Endothelial cell of umbilical vein (primary cell): ENCODE data around the gene CCDC6. TPM values are rescaled to one million over a fixed set of nuclear protein-coding genes. Genes with fewer than 3 reads are reported as not detected.

Source experiments
- BruUV-seq: library from RNA; stranded (reverse); fragments of 400-500 nt; replicated peaks from 2 replicates; lab custom pipeline; 2021; lab: Mats Ljungman, UMichigan
- CTCF ChIA-PET: fragments of 300-600, 350-600 bp; sonication (Branson Sonifier 250); formaldehyde crosslinking; loops from one replicate; lab custom pipeline; 2021; ENCODE audit warnings: antibody characterized with exemption, inconsistent platforms; lab: Charles Lee
- POLR2A ChIA-PET: fragments of 300-600, 350-600 bp; sonication (Branson Sonifier 250); formaldehyde crosslinking; loops from one replicate; lab custom pipeline; 2021; ENCODE audit warnings: antibody characterized with exemption, inconsistent platforms; lab: Charles Lee
- DNase-seq: peaks from one replicate; pipeline ENCODE4 v3.0.0-alpha.2; 2011; ENCODE audit warnings: low read depth, low spot score
- FAIRE-seq: peaks from 2 replicates; lab custom pipeline; 2011; peaks lifted over from hg19 to GRCh38; lab: Jason Lieb, UNC
- H2AFZ ChIP-seq: 2 replicates; pipeline ENCODE4 v1.6.0; 2012; ENCODE audit warnings: low read depth, low read length, control low read depth, inconsistent platforms
- H3K27ac ChIP-seq: 2 replicates; pipeline ENCODE4 v1.5.1; 2011; ENCODE audit warnings: low read depth, mild to moderate bottlenecking, control low read depth, low read length, moderate library complexity; ENCODE audit not compliant: insufficient read depth
- H3K27me3 ChIP-seq, 2 experiments: 2 replicates each; pipeline versions ENCODE4 v1.6.0 to v1.6.1; 2011; ENCODE audit warnings: low read length in 2 of 2, mixed read lengths in 1 of 2; ENCODE audit not compliant: control insufficient read depth in 2 of 2, insufficient read depth in 2 of 2
- H3K36me3 ChIP-seq, 2 experiments: 2 replicates in 1 of 2; 3 replicates in 1 of 2; pipeline ENCODE4 v1.5.1; 2011; ENCODE audit warnings: low read length in 2 of 2, mild to moderate bottlenecking in 1 of 2, moderate library complexity in 1 of 2; ENCODE audit not compliant: control insufficient read depth in 2 of 2, insufficient read depth in 2 of 2; ENCODE audit errors: extremely low read depth in 1 of 2
- H3K4me1 ChIP-seq: 3 replicates; pipeline ENCODE4 v1.5.1; 2011; ENCODE audit warnings: mild to moderate bottlenecking, low read length; ENCODE audit not compliant: control insufficient read depth, insufficient read depth; ENCODE audit errors: extremely low read depth
- H3K4me2 ChIP-seq: 2 replicates; pipeline ENCODE4 v1.6.1; 2011; ENCODE audit warnings: low read length, control low read depth, mixed read lengths; ENCODE audit not compliant: insufficient read depth
- H3K4me3 ChIP-seq, 3 experiments: fragments of 200-600 bp in 1 of 3; sonication (generic), shearing (Covaris generic) in 1 of 3; replicated peaks in 1 of 3; 2 replicates each; pipeline ENCODE4 v1.5.1; 2011 to 2016; ENCODE audit warnings: control low read depth in 3 of 3, low read length in 3 of 3, mild to moderate bottlenecking in 2 of 3, inconsistent platforms in 1 of 3, low read depth in 1 of 3, moderate library complexity in 1 of 3; ENCODE audit not compliant: insufficient read depth in 1 of 3
- H3K79me2 ChIP-seq: 2 replicates; pipeline ENCODE4 v1.6.0; 2012; ENCODE audit warnings: low read length, inconsistent platforms; ENCODE audit not compliant: control insufficient read depth, insufficient read depth
- H3K9ac ChIP-seq: replicated peaks from 2 replicates; pipeline ENCODE3; 2011; ENCODE audit warnings: low read length, control low read depth; ENCODE audit not compliant: insufficient read depth; ENCODE audit errors: extremely low read depth
- H3K9me1 ChIP-seq: replicated peaks from 3 replicates; pipeline ENCODE4 v1.6.0; 2011; ENCODE audit warnings: mild to moderate bottlenecking, low read length; ENCODE audit not compliant: control insufficient read depth, insufficient read depth; ENCODE audit errors: extremely low read depth
- H3K9me3 ChIP-seq: replicated peaks from 2 replicates; pipeline ENCODE4 v1.5.1; 2012; ENCODE audit warnings: low read length, inconsistent platforms; ENCODE audit not compliant: control insufficient read depth, insufficient read depth
- H4K20me1 ChIP-seq: replicated peaks from 2 replicates; pipeline ENCODE3; 2011; ENCODE audit warnings: mild to moderate bottlenecking, low read length; ENCODE audit not compliant: control insufficient read depth, insufficient read depth; ENCODE audit errors: extremely low read depth
- CTCF ChIP-seq, 2 donors: IDR thresholded peaks; 1 replicate in 1 of 2; 2 replicates in 1 of 2; pipeline ENCODE4 v1.5.1; 2011; ENCODE audit warnings: low read length in 2 of 2, mild to moderate bottlenecking in 2 of 2, moderate library complexity in 2 of 2, control low read depth in 1 of 2, inconsistent platforms in 1 of 2, low read depth in 1 of 2; ENCODE audit not compliant: insufficient read depth in 1 of 2; ENCODE audit errors: extremely low read depth in 1 of 2
- EZH2 ChIP-seq: IDR thresholded peaks from 2 replicates; pipeline ENCODE4 v1.6.1; 2012; ENCODE audit warnings: borderline replicate concordance, low read depth, mild to moderate bottlenecking, moderate library complexity, low read length, inconsistent platforms; ENCODE audit not compliant: severe bottlenecking
- FOS ChIP-seq: IDR thresholded peaks from 2 replicates; pipeline ENCODE4 v1.6.1; 2011; ENCODE audit warnings: mild to moderate bottlenecking, low read length, moderate library complexity, borderline replicate concordance; ENCODE audit not compliant: insufficient read depth
- GATA2 ChIP-seq: IDR thresholded peaks from 2 replicates; pipeline ENCODE4 v1.7.0; 2011; ENCODE audit warnings: low read depth, mild to moderate bottlenecking, moderate library complexity, mixed read lengths, low read length; ENCODE audit not compliant: insufficient read length, insufficient read depth
- JUN ChIP-seq: IDR thresholded peaks from 2 replicates; pipeline ENCODE4 v1.6.1; 2011; ENCODE audit warnings: borderline replicate concordance, low read depth; ENCODE audit not compliant: insufficient read length, insufficient read depth
- MAX ChIP-seq: IDR thresholded peaks from 2 replicates; pipeline ENCODE4 v1.6.1; 2011; ENCODE audit not compliant: insufficient read depth, insufficient read length
- MYC ChIP-seq: IDR thresholded peaks from one replicate; pipeline ENCODE4 v1.6.1; 2011; ENCODE audit warnings: mild to moderate bottlenecking, low read depth, low read length
- POLR2A ChIP-seq: IDR thresholded peaks from 2 replicates; pipeline ENCODE4 v1.6.1; 2012; ENCODE audit warnings: low read depth, mild to moderate bottlenecking, control low read depth, low read length
- POLR2AphosphoS5 ChIP-seq: IDR thresholded peaks from 2 replicates; pipeline ENCODE4 v1.6.1; 2012; ENCODE audit warnings: low read depth, mild to moderate bottlenecking, control low read depth, low read length, moderate library complexity; ENCODE audit not compliant: insufficient read depth
- dilution Hi-C: fragments of 300-500 bp; cut with MboI; formaldehyde crosslinking; loops from one replicate; pipeline ENCODE4 v1.15.0; 2019; ENCODE audit warnings: low sequenced_read_pairs; ENCODE audit not compliant: extremely low pct_ligation_motif_present
- intact Hi-C: fragments of 100-400 bp; cut with micrococcal nuclease; formaldehyde crosslinking; loops from one replicate; pipeline ENCODE4 v1.10.0; 2022
- polyA plus RNA-seq, 4 experiments: library from polyadenylated mRNA; depleted of rRNA in 3 of 4; stranded (reverse) in 3 of 4; unstranded in 1 of 4; fragments of >200 nt; gene quantifications; 2 replicates each; pipeline versions ENCODE4 v1.2.1 to v1.2.3, GENCODE V29; 2011 to 2012; ENCODE audit warnings: missing spikeins in 1 of 4
- total RNA-seq: library from RNA; stranded (reverse); gene quantifications from 2 replicates; pipeline ENCODE4 v1.2.3, GENCODE V29; 2021

Gene CCDC6
- total and polyA plus RNA-seq, 2 donors (not counting 3 experiments of a cell fraction or from before 2014, with no cell fraction given), result 16.8 to 36.8 TPM

- POLR2A ChIA-PET, result no interaction called here
- no peak for TF ChIP-seq CTCF (IDR thresholded peaks at IDR 0.05; ENCODE audit: extremely low read depth in 1 of 2, insufficient read depth in 1 of 2, low read depth in 1 of 2, low read length in 2 of 2)
- TF ChIP-seq MAX, result no peak
- TF ChIP-seq POLR2A, result no peak
- no peak for TF ChIP-seq POLR2AphosphoS5
- TF ChIP-seq JUN, result no peak
- TF ChIP-seq FOS, result no peak
- TF ChIP-seq GATA2, result no peak
- TF ChIP-seq MYC, result no peak
- no peak for TF ChIP-seq EZH2
- CTCF ChIA-PET, result interaction anchor here (0.7 to 1.6 kb wide), 5 partner anchors 9 to 93 kb away, joined by 3 to 7 read pairs (median 3); no protein-coding TSS in a partner anchor
- Histone ChIP-seq H3K9me1 (no peaks in the 10 kb centered on the region), H3K36me3 (no peaks in the 10 kb centered on the region), H3K4me3 (peak overlapping the region in 1 of 3 experiments; percentile 80), H3K4me2 (peak overlapping the region; percentile 98), H2AFZ (peak overlapping the region; percentile 89), H3K4me1 (peaks cover 32% of the 10 kb centered on the region), H3K27ac (peak overlapping the region; percentile 88), H3K9me3 (no peaks in the 10 kb centered on the region), H3K79me2 (peaks cover 35% of the 10 kb centered on the region), H3K27me3 (no peaks in the 10 kb centered on the region), H3K9ac (no peak overlapping the region), H4K20me1 (peaks cover 3% of the 10 kb centered on the region)
- BruUV-seq, result no TSS peak
- FAIRE-seq (no peak), DNase-seq (peak; percentile 5)
- dilution Hi-C loops (no loop called here), intact Hi-C loops (loop anchor here (10.0 kb wide), 3 partner anchors 297 to 517 kb away; no protein-coding TSS in a partner anchor)
These were observed 1.2 kb upstream of the CCDC6 start for GRCh38 chr10:59907537-59907917.
